Progenitor cell of endocrine pancreas (in vitro differentiated cells): ENCODE results near the gene DCAF4. TPM values are rescaled to one million over a fixed set of nuclear protein-coding genes. Genes with fewer than 3 reads are reported as not detected.

Experiments used
- DNase-seq: peaks from one replicate; pipeline ENCODE4 v3.0.0; 2021; ENCODE audit warnings: low spot score; ENCODE audit not compliant: unreplicated experiment
- H3K27ac Mint-ChIP-seq: 2 replicates; pipeline ENCODE4 v1.8.0; 2021; ENCODE audit warnings: mild to moderate bottlenecking, moderate library complexity, mixed read lengths
- H3K27me3 Mint-ChIP-seq: 2 replicates; pipeline ENCODE4 v1.8.0; 2021; ENCODE audit warnings: mixed read lengths
- H3K36me3 Mint-ChIP-seq: 2 replicates; pipeline ENCODE4 v1.8.0; 2022; ENCODE audit warnings: mixed read lengths; ENCODE audit not compliant: insufficient read depth
- H3K4me1 Mint-ChIP-seq: 2 replicates; pipeline ENCODE4 v1.8.0; 2021; ENCODE audit warnings: low read depth, mixed read lengths
- H3K4me3 Mint-ChIP-seq: 2 replicates; pipeline ENCODE4 v1.8.0; 2021; ENCODE audit warnings: low read depth, mild to moderate bottlenecking, moderate library complexity, mixed read lengths
- H3K9me3 Mint-ChIP-seq: 2 replicates; pipeline ENCODE4 v1.8.0; 2021; ENCODE audit warnings: low read depth, mixed read lengths
- CTCF ChIP-seq: fragments of 200-600 bp; sonication (generic); IDR thresholded peaks from one replicate; pipeline ENCODE4 v1.5.0; 2021; ENCODE audit warnings: antibody characterized with exemption, mild to moderate bottlenecking; ENCODE audit not compliant: unreplicated experiment
- total RNA-seq: library from RNA; stranded (reverse); gene quantifications from 2 replicates; pipeline ENCODE4 v1.2.1, GENCODE V29; 2021

Gene DCAF4
- total RNA-seq, 1 donor from 2014 or later: 18.6 TPM

- no peaks in the 10 kb centered on the region for H3K36me3 Mint-ChIP-seq
- no peak for TF ChIP-seq CTCF
- H3K4me1 Mint-ChIP-seq: peaks cover 24% of the 10 kb centered on the region
- H3K27me3 Mint-ChIP-seq: peaks cover 75% of the 10 kb centered on the region
- H3K27ac Mint-ChIP-seq: peak overlapping the region; percentile 47
- peak overlapping the region; percentile 85 for H3K4me3 Mint-ChIP-seq
- no peaks in the 10 kb centered on the region for H3K9me3 Mint-ChIP-seq
- no peak for DNase-seq
These were observed 32.0 kb upstream of the DCAF4 start for GRCh38 chr14:72894323-72894622.

GRCh38 chr14:72894623-72895378, 31.5 kb upstream of the DCAF4 start:
- no peak for DNase-seq
- Mint-ChIP-seq H3K4me3 (peak overlapping the region; percentile 85), H3K27ac (peak overlapping the region; percentile 21), H3K9me3 (no peaks in the 10 kb centered on the region), H3K36me3 (no peaks in the 10 kb centered on the region), H3K4me1 (peaks cover 22% of the 10 kb centered on the region), H3K27me3 (peaks cover 73% of the 10 kb centered on the region)
- TF ChIP-seq CTCF: no peak

- Mint-ChIP-seq H3K27ac (no peak overlapping the region), H3K36me3 (no peaks in the 10 kb centered on the region)
These were observed 27.8 kb upstream of the DCAF4 start for GRCh38 chr14:72898448-72898847.

GRCh38 chr14:72901361-72901760, 24.9 kb upstream of the DCAF4 start:
- DNase-seq: no peak
- no peaks in the 10 kb centered on the region for H3K9me3 Mint-ChIP-seq
- no peak overlapping the region for H3K27ac Mint-ChIP-seq
- H3K4me3 Mint-ChIP-seq: no peak overlapping the region
- peaks cover 33% of the 10 kb centered on the region for H3K27me3 Mint-ChIP-seq
- no peaks in the 10 kb centered on the region for H3K4me1 Mint-ChIP-seq
- H3K36me3 Mint-ChIP-seq: no peaks in the 10 kb centered on the region
- TF ChIP-seq CTCF: no peak

More at GRCh38 chr14:72898448-72898847, 27.8 kb upstream of the DCAF4 start:
- TF ChIP-seq CTCF: no peak
- H3K27me3 Mint-ChIP-seq: peaks cover 55% of the 10 kb centered on the region
- H3K4me3 Mint-ChIP-seq: no peak overlapping the region
- no peak for DNase-seq
- peaks cover 11% of the 10 kb centered on the region for H3K4me1 Mint-ChIP-seq
- no peaks in the 10 kb centered on the region for H3K9me3 Mint-ChIP-seq

- no peak for DNase-seq
- peaks cover 35% of the 10 kb centered on the region for H3K27me3 Mint-ChIP-seq
- TF ChIP-seq CTCF: no peak
- no peak overlapping the region for H3K4me3 Mint-ChIP-seq
- H3K4me1 Mint-ChIP-seq: no peaks in the 10 kb centered on the region
- no peak overlapping the region for H3K27ac Mint-ChIP-seq
- H3K9me3 Mint-ChIP-seq: no peaks in the 10 kb centered on the region
- no peaks in the 10 kb centered on the region for H3K36me3 Mint-ChIP-seq
These were observed 23.3 kb upstream of the DCAF4 start for GRCh38 chr14:72902801-72903530.
